Heart right ventricle (tissue), 16 donors: ENCODE data around the gene NDRG3. TPM values are rescaled to one million over a fixed set of nuclear protein-coding genes. Genes with fewer than 3 reads are reported as not detected.

Source experiments
- ATAC-seq, 8 donors: fragments of 200-7000 bp; cut with Tn5 transposase; one replicate each; pipeline ENCODE4 v1.9.1; 2020; ENCODE audit warnings: mild to moderate bottlenecking in 8 of 8, moderate library complexity in 8 of 8, moderate number of reproducible peaks in 1 of 8
- DNase-seq, 2 donors: peaks; one replicate each; pipeline ENCODE4 v3.0.0-alpha.2; 2020
- H3K27ac ChIP-seq, 10 donors: fragments of 200-600 bp; sonication (generic) in 2 of 10; one replicate each; pipeline versions ENCODE4 v1.5.0 to v1.8.0; 2020 to 2022; ENCODE audit warnings: mild to moderate bottlenecking in 3 of 10
- H3K27me3 ChIP-seq, 7 donors: fragments of 200-600 bp; one replicate each; pipeline ENCODE4 v1.8.0; 2021 to 2022; ENCODE audit warnings: mild to moderate bottlenecking in 2 of 7
- H3K36me3 ChIP-seq, 9 donors: fragments of 200-600 bp; sonication (generic) in 1 of 9; one replicate each; pipeline versions ENCODE4 v1.5.0 to v1.8.0; 2020 to 2022; ENCODE audit warnings: mild to moderate bottlenecking in 2 of 9
- H3K4me1 ChIP-seq, 9 donors: fragments of 200-600 bp; sonication (generic) in 1 of 9; one replicate each; pipeline versions ENCODE4 v1.5.0 to v1.8.0; 2020 to 2022; ENCODE audit warnings: mild to moderate bottlenecking in 4 of 9
- H3K4me3 ChIP-seq, 10 donors: fragments of 200-600 bp; sonication (generic) in 2 of 10; one replicate each; pipeline versions ENCODE4 v1.5.0 to v1.8.0; 2020 to 2022; ENCODE audit warnings: mild to moderate bottlenecking in 7 of 10, moderate library complexity in 2 of 10
- H3K9me3 ChIP-seq, 11 donors: fragments of 200-600 bp in 10 of 11; sonication (generic) in 2 of 11; one replicate each; pipeline versions ENCODE4 v1.5.0 to v1.8.0; 2013 to 2022; ENCODE audit warnings: mild to moderate bottlenecking in 2 of 11, control low read depth in 1 of 11, moderate library complexity in 1 of 11
- CTCF ChIP-seq, 9 donors: fragments of 200-600 bp; sonication (generic) in 2 of 9; IDR thresholded peaks; one replicate each; pipeline versions ENCODE4 v1.5.0 to v1.8.0; 2021 to 2022; ENCODE audit warnings: antibody characterized with exemption in 9 of 9, mild to moderate bottlenecking in 5 of 9, moderate library complexity in 1 of 9
- WGBS, 2 donors: extraction: QIAGEN DNeasy Blood & Tissue Kit; methylation state at CpG; one replicate each; pipeline ENCODE4 v1.1.7; 2013; ENCODE audit warnings: inconsistent platforms in 1 of 2; 5-methylcytosine and 5-hydroxymethylcytosine counted together
- intact Hi-C, 10 donors: fragments of 100-400 bp; cut with DNase I; formaldehyde crosslinking; loops; one replicate each; pipeline versions ENCODE4 v1.11.1 to v1.14.2; 2022
- polyA plus RNA-seq, 2 donors: library from polyadenylated mRNA; stranded (reverse); fragments of 200-250 nt; gene quantifications; one replicate each; pipeline ENCODE4 v1.2.3, GENCODE V29; 2013
- total RNA-seq, 10 donors: library from RNA; stranded (reverse); fragmentation: NEBNext Ultra II Directional in 3 of 10; extraction: Animal tissue kit (Norgen Biotek cat#: 25700) in 3 of 10; gene quantifications; one replicate each; pipeline versions ENCODE4 v1.2.1 to v1.2.4, GENCODE V29; 2021 to 2023
- donor health status: Arrhythmogenic right ventricular cardiomyopathy.
- donor health status: ischemic (EF 13 %, LVEDD 7.1; RV severe dilation, severe dysfunction).
- donor health status: healthy with polysubstance abuse.
- donor health status: DM: no; HTN: yes; CAD: no.
- donor health status: DM: no; HTN: no; CAD: no.
- donor health status: ischemic (EF 25% LVEDD 6.9; RV normal size, moderate dysfunction).
- donor health status: ischemic (EF 25% LVEDD 5.7; RV mildly dilated, moderate dysfunction).
- donor health status: healthy.
- donor health status: DM: yes; HTN: yes; CAD: no.
- donor health status: Ischemic cardiomyopathy.
- donor health status: ischemic (EF 35%, LVEDD 5.7; RV mildly dilated, moderate dysfunction).
- donor health status: nonischemic (EF 11% LVEDD 7.7; RV severe dilation, severe dysfunction).
- donor health status: DM: yes; HTN: yes; CAD: no.
- donor health status: PGD.
- donor health status: ischemic (EF 29% LVEDD 5.4; RV normal size, mild dysfunction).
- donor health status: nonischemic (EF 23%, LVEDD 6.1; RV moderate dilation, normal function).

NDRG3 gene
- total and polyA plus RNA-seq, 12 donors = 19.3 to 37.0 (median 29.9) TPM

GRCh38 chr20:36792422-36792821, 46.5 kb upstream of the NDRG3 start:
- Histone ChIP-seq H3K36me3 (peaks cover 4 to 98% (median 42%) of the 10 kb centered on the region in 9 donors), H3K4me3 (no peak overlapping the region), H3K27me3 (no peaks in the 10 kb centered on the region), H3K27ac (no peak overlapping the region), H3K4me1 (peaks cover 0 to 18% (median 5%) of the 10 kb centered on the region in 9 donors), H3K9me3 (no peaks in the 10 kb centered on the region)
- intact Hi-C loops = loop anchor here in 2 of 10 donors (5.0 kb wide), 3 partner anchors 70 to 95 kb away; a partner anchor contains a TSS
- peak in 7 of 8 donors; percentile 30 to 83 (median 57) for ATAC-seq
- peak in 1 of 2 donors; percentile 45 for DNase-seq
- TF ChIP-seq CTCF (IDR thresholded peaks at IDR 0.05) = peak in 8 of 9 donors; percentile 26 to 62 (median 46)
- 77 to 79% methylated on average over 3 of the region's 3 CpGs for WGBS, 2 donors

GRCh38 chr20:36791862-36792261, 46.0 kb upstream of the NDRG3 start:
- Histone ChIP-seq H3K4me3 (no peak overlapping the region), H3K36me3 (peaks cover 4 to 98% (median 37%) of the 10 kb centered on the region in 9 donors), H3K4me1 (peaks cover 0 to 18% (median 5%) of the 10 kb centered on the region in 9 donors), H3K27ac (no peak overlapping the region), H3K27me3 (no peaks in the 10 kb centered on the region), H3K9me3 (no peaks in the 10 kb centered on the region)
- ATAC-seq (no peak), DNase-seq (no peak)
- TF ChIP-seq CTCF (IDR thresholded peaks at IDR 0.05) = no peak
- WGBS, 2 donors = 92% methylated on average over 5 of the region's 5 CpGs
- intact Hi-C loops = loop anchor here in 2 of 10 donors (5.0 kb wide), 3 partner anchors 70 to 95 kb away; a partner anchor contains a TSS

- intact Hi-C loops = loop anchor here in 1 of 10 donors (10.0 kb wide), 1 partner anchor 88 kb away; the partner anchor contains the start of gene TLDC2
- H3K36me3 ChIP-seq = peaks cover 0 to 93% (median 17%) of the 10 kb centered on the region in 9 donors
- H3K4me3 ChIP-seq = no peak overlapping the region
- DNase-seq = no peak
- peaks cover 0 to 17% (median 8%) of the 10 kb centered on the region in 9 donors for H3K4me1 ChIP-seq
- no peaks in the 10 kb centered on the region for H3K27me3 ChIP-seq
- ATAC-seq = no peak
- no peaks in the 10 kb centered on the region for H3K9me3 ChIP-seq
- no peak overlapping the region for H3K27ac ChIP-seq
- no peak for TF ChIP-seq CTCF (IDR thresholded peaks at IDR 0.05)
- WGBS, 2 donors = 85 to 95% methylated on average over 5 of the region's 5 CpGs
These were observed 40.8 kb upstream of the NDRG3 start for GRCh38 chr20:36786663-36787062.

GRCh38 chr20:36786246-36786645, 40.4 kb upstream of the NDRG3 start:
- peaks cover 0 to 91% (median 17%) of the 10 kb centered on the region in 9 donors for H3K36me3 ChIP-seq

More at GRCh38 chr20:36786246-36786645, 40.4 kb upstream of the NDRG3 start:
- no peak for TF ChIP-seq CTCF (IDR thresholded peaks at IDR 0.05)
- H3K27me3 ChIP-seq = no peaks in the 10 kb centered on the region
- whole genome bisulfite sequencing, 2 donors = 93 to 96% methylated on average over 13 of the region's 13 CpGs
- intact Hi-C loops = loop anchor here in 1 of 10 donors (10.0 kb wide), 1 partner anchor 89 kb away; the partner anchor contains the start of gene TLDC2
- H3K9me3 ChIP-seq = no peaks in the 10 kb centered on the region
- H3K27ac ChIP-seq = no peak overlapping the region
- DNase-seq (no peak), ATAC-seq (no peak)
- no peak overlapping the region for H3K4me3 ChIP-seq
- peaks cover 0 to 17% (median 8%) of the 10 kb centered on the region in 9 donors for H3K4me1 ChIP-seq
